HUDEP-2 (cell line): ENCODE measurements around the gene TMEM54.

ENCODE experiments used
- DNase-seq, 76 experiments: peaks; one replicate each; lab custom pipeline; 2025; ENCODE audit not compliant: unreplicated experiment in 76 of 76; lab: John Stamatoyannopoulos, UW

The TMEM54 gene

GRCh38 chr1:32895325-32896215 lies 5.6 kb downstream of the TMEM54 start:
- DNase-seq: no peak

GRCh38 chr1:32894681-32895080 lies 6.5 kb downstream of the TMEM54 start:
- no peak for DNase-seq

- no peak for DNase-seq
These were observed 7.1 kb downstream of the TMEM54 start for GRCh38 chr1:32894019-32894600.

- no peak for DNase-seq
These were observed 7.8 kb downstream of the TMEM54 start for GRCh38 chr1:32893198-32894018.

GRCh38 chr1:32892368-32893197 lies 8.6 kb downstream of the TMEM54 start:
- peak in 11 of 76 experiments; percentile 4 to 34 (median 14) for DNase-seq

GRCh38 chr1:32891630-32892029 lies 9.6 kb downstream of the TMEM54 start:
- DNase-seq: no peak

GRCh38 chr1:32891241-32891570 lies 10.0 kb downstream of the TMEM54 start:
- no peak for DNase-seq

- no peak for DNase-seq
These were observed 10.5 kb downstream of the TMEM54 start for GRCh38 chr1:32890516-32891240.

- DNase-seq: no peak
These were observed 11.4 kb downstream of the TMEM54 start for GRCh38 chr1:32889731-32890278.

GRCh38 chr1:32888677-32889420 lies 12.3 kb downstream of the TMEM54 start:
- no peak for DNase-seq

- DNase-seq: no peak
These were observed 13.1 kb downstream of the TMEM54 start for GRCh38 chr1:32888134-32888533.

GRCh38 chr1:32887623-32888022 lies 13.6 kb downstream of the TMEM54 start:
- DNase-seq: no peak

GRCh38 chr1:32886828-32887414 lies 14.3 kb downstream of the TMEM54 start:
- DNase-seq: no peak

GRCh38 chr1:32886004-32886827 lies 15.0 kb downstream of the TMEM54 start, which contains the start of gene HPCA:
TSS of gene HPCA (plus strand) at chr1:32886491. CDS start at chr1:32888899, 2,408 bp downstream.
- peak in 44 of 76 experiments; percentile 2 to 66 (median 40) for DNase-seq

- no peak for DNase-seq
These were observed 15.5 kb downstream of the TMEM54 start for GRCh38 chr1:32885676-32886003.

GRCh38 chr1:32884726-32885125 lies 16.5 kb downstream of the TMEM54 start:
- DNase-seq: no peak

GRCh38 chr1:32884032-32884372 lies 17.2 kb downstream of the TMEM54 start:
- no peak for DNase-seq
